ENCODE data around the gene ANKS3.

The ANKS3 gene

GRCh38 chr16:4700997-4701743 is 32.9 kb downstream of the ANKS3 start:
- no peak overlapping the region for H3K4me3 ChIP-seq (ENCODE audit: low read length)
- TF ChIP-seq CTCF (conservative IDR thresholded peaks at IDR 0.05; ENCODE audit: low read length) = no peak
- DNase-seq (ENCODE audit: low read depth) = no peak

GRCh38 chr16:4700380-4700996 is 33.6 kb downstream of the ANKS3 start:
- TF ChIP-seq CTCF (conservative IDR thresholded peaks at IDR 0.05; ENCODE audit: low read length) = no peak
- DNase-seq (ENCODE audit: low read depth) = no peak
- H3K4me3 ChIP-seq (ENCODE audit: low read length) = no peak overlapping the region

- no peak overlapping the region for H3K4me3 ChIP-seq (ENCODE audit: low read length)
- TF ChIP-seq CTCF (conservative IDR thresholded peaks at IDR 0.05; ENCODE audit: low read length) = no peak
- no peak for DNase-seq (ENCODE audit: low read depth)
Observed at GRCh38 chr16:4699046-4699556, 35.0 kb downstream of the ANKS3 start.

- no peak for TF ChIP-seq CTCF (conservative IDR thresholded peaks at IDR 0.05; ENCODE audit: low read length)
- no peak overlapping the region for H3K4me3 ChIP-seq (ENCODE audit: low read length)
- no peak for DNase-seq (ENCODE audit: low read depth)
Observed at GRCh38 chr16:4698321-4699045, 35.6 kb downstream of the ANKS3 start.

GRCh38 chr16:4697848-4698291 is 36.2 kb downstream of the ANKS3 start:
- no peak for DNase-seq (ENCODE audit: low read depth)
- no peak overlapping the region for H3K4me3 ChIP-seq (ENCODE audit: low read length)
- no peak for TF ChIP-seq CTCF (conservative IDR thresholded peaks at IDR 0.05; ENCODE audit: low read length)

DNA sequence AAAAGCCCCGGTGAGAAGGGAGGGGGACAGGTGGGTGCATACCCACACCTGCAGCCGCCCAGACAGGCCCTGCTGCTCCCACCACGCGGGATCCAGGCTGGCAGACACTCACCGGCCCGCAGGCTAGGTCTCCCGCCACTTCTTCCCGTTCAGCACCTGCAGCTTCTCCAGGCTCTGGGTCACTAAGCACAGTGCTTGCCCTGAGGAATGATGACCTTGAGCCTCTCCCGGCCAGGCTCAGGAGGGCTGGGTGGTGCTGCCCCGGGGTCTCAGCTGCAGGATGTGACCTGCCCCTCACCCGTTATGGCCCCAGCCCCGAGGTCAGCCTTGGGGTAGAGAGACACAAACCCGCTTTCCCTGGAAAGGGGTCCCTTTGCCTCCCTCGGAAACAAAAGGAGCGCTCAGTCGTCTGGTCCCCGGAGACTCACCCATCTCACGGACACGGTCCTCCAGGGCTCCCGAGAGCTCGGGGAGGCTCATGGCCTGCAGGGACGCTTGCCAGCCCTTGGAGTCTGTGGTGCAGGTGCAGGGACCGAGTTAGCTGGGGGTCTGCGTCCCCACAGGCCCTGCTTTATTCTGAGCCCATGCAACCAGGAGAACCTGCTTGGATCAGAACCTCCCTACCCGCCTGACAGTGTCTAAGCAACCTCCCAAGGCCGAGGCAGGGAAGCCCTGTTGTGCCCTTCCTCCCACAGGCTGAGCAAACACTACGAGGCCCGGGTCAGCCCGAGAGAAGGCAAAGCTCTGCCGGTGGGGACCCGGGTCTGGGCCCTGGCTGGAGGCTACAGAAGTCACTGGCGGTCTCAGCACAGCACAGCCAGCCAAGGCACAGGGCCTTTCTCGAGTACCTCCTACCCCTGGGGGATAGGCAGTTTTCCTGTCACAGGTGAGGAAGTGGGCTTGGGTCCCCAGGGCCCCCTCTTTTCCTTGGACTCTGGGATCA is 36.9 kb downstream of the ANKS3 start:
- no peak overlapping the region for H3K4me3 ChIP-seq (ENCODE audit: low read length)
- TF ChIP-seq CTCF (conservative IDR thresholded peaks at IDR 0.05; ENCODE audit: low read length) = no peak
- DNase-seq (ENCODE audit: low read depth) = no peak

Measured in AG10803 (cell line).